Activated CD4-positive, alpha-beta T cell treated with anti-CD3 and anti-CD28 coated beads, Interleukin-2, Interleukin-6, amounts not matched to agents 100 ng/mL and 50 ng/mL, durations not matched to agents 16 hours and 8 hours (primary cell): ENCODE measurements around the gene AGAP3.
"Not testable (repeated sequence)": the region's sequence is repeated elsewhere in the genome, so short reads cannot be mapped to it uniquely, and the experiment has no call there.

Source experiments
- DNase-seq: peaks from one replicate; pipeline ENCODE4 v3.0.0-alpha.2; 2020

AGAP3 gene

GRCh38 chr7:151085691-151086620 lies at the start of gene AGAP3:
Gene AGAP3, plus strand, starts transcription at chr7:151086475. Its CDS starts 267 bp downstream, at chr7:151086742.
- peak; percentile 78 for DNase-seq

DNA sequence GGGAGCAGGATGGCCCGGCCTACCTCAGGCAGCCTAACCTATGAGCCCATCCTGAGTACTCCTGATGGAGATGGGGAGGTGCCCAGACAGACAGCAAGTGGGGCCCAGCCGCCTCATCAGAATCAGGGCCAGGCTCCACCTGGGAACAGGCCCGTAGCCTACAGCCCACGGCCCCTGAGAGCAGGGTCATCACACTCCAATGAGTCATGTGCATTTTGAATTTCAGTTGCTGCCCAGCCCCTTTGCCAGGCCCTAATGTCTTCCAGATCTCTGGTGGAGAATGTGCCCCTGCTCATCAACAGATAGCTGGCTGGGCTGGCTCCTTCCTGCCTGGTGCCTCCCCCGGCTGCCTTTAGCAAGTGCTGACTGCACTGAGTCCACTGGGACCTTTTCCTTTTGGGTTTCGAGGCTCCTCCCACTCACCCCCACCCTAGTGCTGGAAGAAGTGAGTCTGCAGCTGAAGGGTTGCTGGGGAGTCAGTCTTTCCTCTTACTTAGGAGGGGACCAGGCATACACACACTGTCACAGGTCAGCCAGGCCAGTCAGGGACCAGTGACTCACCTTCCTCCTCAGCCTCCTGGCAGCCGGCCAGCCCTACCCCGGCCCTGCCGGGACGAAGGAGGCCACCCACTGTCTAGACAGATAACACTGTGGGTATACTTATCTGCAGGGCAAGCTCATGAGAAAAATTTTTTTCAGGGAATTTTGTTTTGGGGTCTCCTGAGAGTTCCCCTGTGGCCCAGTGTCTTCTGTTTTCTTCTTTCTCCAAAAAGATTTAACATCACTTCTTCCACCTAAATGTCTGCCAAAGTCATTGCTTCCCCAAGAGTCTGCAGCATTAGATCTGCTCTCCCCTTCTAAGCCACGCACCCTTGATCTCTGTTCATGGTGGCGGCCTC lies 47.1 kb upstream of the AGAP3 start:
- peak; percentile 62 for DNase-seq

DNA sequence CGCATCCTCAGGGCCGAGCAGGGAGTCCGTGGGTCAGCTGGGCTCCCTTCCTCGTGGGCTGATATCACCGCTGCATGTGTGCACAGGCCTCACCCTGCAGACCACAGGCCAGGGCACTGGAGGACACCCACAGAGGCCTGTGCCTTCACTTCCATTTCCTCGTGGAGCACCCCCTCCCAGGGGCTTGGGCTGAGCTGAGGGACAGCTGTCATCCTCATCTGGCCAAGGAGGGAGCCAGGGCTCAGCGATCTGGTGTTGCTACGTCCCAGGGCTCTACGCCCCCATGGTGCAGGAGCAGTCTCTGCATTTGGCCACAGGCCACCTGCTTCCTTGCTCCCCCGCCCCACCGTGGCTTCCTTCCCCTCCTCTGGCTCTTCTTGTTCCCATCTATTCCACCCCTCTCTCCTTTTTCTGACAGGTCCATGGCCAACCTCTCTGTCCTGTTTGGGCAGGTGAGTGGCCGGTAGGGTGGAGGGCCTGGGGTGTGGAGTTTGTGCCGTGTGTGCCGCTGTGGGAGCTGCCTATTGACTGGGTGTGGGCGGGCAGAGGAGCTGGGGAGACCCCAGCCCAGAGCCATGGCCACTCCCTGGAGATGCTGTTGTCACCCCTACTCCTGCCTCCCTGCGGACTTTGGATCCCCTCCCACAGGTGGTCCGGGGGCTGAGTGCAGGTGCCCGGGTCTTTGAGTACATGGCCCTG lies 46.3 kb upstream of the AGAP3 start:
- DNase-seq = no peak

DNA sequence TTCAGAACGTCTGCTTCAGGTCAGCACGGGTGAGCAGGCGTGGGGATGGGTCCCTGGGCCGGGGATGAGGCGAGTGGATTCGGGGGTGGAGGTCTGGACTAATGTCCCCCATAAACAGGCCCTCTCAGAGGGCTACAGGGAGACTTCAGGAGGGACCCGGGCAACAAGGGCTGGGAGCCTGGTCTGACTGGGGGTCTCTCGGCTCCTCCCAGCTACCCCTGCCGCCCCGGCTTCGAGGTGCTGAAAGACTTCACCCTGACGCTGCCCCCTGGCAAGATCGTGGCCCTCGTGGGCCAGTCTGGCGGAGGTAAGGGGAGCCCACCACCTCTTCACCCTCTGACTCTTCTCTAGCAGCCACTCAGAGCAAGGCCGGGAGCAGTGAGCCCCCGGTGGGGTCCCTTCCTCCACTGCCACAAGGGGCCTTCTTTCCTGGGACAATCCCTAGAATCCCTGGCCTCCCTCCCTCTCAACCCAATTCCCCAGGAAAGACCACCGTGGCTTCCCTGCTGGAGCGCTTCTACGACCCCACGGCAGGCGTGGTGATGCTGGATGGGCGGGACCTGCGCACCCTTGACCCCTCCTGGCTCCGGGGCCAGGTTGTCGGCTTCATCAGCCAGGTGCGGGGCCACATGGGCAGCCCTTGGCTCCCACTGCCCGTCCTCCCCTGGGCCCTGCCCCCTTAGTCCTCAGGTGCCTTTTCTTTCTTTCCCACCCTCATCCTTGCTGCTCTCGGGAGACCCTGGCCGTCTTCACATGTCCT lies 45.5 kb upstream of the AGAP3 start:
- no peak for DNase-seq

DNA sequence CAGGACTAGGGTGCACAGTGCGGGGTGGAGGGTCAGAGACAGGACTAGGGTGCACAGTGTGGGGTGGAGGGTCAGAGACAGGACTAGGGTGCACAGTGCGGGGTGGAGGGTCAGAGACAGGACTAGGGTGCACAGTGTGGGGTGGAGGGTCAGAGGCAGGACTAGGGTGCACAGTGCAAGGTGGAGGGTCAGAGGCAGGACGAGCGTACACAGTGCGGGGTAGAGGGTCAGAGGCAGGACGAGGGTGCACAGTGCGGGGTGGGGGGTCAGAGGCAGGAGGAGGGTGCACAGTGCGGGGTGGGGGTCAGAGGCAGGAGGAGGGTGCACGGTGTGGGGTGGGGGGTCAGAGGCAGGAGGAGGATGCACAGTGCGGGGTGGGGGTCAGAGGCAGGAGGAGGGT lies 42.8 kb upstream of the AGAP3 start:
- not testable (repeated sequence) for DNase-seq

DNA sequence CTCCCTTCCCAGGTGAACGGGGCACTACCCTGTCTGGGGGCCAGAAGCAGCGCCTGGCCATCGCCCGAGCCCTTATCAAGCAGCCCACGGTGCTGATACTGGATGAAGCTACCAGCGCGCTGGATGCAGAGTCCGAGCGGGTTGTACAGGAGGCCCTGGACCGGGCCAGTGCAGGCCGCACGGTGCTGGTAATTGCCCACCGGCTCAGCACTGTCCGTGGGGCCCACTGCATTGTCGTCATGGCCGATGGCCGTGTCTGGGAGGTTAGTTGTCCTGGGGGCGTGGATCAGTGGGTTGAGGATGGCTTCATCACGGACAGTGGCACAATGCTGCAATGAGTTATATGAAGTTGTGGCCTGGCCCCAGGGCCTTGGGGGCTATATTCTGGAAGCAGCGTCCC lies 42.3 kb upstream of the AGAP3 start:
- DNase-seq = no peak

DNA sequence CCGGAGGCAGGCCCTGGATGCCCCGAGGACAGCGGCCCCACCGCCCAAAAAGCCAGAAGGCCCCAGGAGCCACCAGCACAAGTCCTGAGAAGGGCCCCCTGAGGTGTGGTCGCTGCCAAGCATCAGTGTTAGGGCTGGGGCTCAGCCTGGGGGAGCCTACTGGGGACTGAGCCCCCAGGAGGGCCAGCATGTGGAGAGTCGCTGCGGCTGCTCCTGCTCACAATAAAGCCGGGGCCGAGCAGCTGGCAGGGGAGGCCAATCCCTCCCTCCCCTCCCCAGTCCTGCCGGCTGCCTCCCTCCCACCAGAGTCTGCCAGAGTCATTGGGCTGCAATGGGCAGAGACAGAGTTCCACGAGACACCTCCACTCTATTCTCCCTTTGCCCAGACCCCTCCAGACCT lies 41.0 kb upstream of the AGAP3 start:
- DNase-seq = no peak

GRCh38 chr7:151045967-151046366 lies 40.3 kb upstream of the AGAP3 start:
- DNase-seq = no peak

- no peak for DNase-seq
These were observed 39.4 kb upstream of the AGAP3 start for GRCh38 chr7:151046603-151047573.

DNA sequence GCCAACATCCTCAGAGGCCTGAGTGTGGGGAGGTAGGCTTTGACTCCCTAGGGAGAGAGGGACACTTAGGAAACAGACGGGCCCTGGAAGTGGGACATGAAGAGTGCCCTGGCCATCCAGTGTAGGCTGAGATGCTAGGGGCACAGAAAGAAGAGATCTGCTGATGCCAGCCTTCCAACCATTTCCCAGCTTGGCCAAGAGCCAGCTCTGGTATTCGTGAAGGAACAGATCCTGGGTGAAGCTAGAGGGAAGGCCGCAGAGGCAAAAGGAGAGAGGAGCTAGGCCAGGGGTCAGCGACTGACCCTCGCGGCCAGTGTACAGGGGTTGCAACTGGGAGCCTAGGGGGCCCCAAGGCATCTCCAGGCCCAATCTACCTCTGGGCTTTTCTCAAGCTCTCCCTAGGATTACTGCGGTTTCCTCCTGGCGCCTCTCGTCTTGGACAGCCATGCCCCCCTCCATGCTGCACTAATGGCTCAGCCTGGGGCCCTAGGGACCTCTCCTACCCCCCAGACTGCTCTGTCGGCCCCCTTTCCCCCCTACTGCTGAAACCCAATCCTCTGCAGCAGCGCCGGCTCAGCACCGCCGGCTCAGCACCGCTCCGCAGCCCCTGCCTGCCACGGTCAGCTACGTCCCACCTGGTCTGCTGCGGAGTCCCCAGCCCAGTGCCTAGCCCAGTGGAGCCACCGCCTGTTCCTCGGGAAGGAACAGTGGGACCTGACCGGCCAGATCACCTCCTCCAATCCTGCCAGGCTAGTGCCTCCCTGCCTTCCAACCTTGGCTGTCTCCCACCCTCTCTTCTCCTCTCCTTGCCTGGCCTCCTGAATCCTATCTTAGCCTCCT lies 38.1 kb upstream of the AGAP3 start, which contains the start of gene ASIC3:
ASIC3 (plus strand) TSS at position 556 of the 840 bp plus-strand sequence. CDS start 355 bp downstream, outside the sequence.
- DNase-seq = no peak

GRCh38 chr7:151048911-151049463 lies 37.3 kb upstream of the AGAP3 start:
- no peak for DNase-seq

GRCh38 chr7:151051108-151051507 lies 35.2 kb upstream of the AGAP3 start:
- DNase-seq = peak; percentile 57

- DNase-seq = no peak
These were observed 33.2 kb upstream of the AGAP3 start for GRCh38 chr7:151053096-151053495.

DNA sequence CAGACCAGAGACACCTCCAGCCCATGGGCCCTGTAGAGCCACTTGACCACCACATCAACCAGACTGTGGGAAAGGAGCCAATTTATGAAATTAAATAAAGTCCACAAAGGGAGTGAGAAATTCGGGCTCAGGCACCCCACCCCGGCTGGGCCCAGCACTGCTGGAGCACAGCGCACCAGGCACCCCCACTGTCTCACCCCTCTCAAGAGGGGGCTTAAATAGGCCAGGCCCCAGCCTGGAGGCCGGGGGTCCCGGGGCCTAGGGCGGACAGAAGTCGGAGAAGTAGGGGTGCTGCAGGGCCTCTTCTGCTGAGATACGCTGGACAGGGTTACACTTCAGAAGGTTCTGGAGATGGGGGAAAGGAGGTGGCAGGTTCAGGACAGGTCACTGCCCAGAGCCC lies 32.5 kb upstream of the AGAP3 start:
- no peak for DNase-seq

DNA sequence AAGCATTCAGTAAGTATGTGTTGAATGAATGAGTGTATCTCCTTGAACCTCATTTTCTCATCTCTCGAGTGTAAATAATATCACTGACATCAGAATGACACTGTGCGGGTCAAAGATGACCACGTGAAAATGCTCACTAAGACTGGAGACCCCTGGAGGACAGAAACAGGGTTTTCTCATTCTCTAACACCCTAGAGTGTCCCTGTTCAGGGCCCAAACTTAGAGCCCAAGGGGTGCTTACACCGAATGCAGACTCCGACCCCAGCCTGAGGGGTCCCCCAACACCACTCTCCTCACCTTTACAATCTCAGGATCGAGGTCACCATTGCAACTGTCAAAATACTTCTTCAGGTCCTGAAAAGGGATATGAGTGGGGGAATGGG lies 30.0 kb upstream of the AGAP3 start:
- no peak for DNase-seq

DNA sequence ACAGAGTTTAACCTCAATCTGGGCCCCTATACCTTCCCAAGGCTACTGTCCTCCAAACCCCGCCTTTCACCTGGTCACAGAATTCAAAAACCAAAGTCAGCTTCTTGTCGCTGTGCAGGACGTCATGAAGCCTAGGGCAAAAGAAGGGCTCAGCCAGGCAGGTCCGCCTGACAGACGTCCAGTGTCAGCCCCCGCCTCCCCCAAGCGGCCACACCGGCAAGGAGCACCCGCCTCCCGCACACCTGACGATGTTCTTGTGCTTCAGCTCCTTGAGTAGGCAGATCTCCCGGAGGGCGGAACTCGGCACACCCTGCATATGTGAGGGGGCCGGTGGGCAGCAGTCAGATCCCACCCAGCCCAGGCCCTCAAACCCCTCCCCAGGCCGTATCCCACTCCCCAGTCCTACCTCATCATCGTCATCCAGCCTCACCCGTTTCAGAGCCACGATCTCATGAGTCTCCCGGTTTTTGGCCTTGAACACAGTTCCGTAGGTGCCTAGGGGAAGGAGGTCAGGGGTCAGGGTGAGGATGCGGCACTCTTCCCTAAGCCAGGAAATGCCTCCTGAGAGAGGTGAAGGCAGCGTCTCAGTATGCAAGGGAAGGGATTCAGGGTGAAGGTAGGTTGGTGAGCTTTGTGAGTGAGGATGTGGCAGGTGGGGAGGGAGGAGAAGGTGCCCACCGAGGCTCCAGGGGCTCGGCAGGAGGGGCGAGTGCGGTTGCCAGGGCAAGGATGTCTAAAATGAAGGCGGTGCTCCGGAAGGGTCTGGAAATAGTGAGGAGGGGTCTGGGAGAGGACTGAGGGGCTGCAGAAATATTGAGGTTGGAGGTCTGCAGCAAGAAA lies 29.4 kb upstream of the AGAP3 start:
- no peak for DNase-seq

DNA sequence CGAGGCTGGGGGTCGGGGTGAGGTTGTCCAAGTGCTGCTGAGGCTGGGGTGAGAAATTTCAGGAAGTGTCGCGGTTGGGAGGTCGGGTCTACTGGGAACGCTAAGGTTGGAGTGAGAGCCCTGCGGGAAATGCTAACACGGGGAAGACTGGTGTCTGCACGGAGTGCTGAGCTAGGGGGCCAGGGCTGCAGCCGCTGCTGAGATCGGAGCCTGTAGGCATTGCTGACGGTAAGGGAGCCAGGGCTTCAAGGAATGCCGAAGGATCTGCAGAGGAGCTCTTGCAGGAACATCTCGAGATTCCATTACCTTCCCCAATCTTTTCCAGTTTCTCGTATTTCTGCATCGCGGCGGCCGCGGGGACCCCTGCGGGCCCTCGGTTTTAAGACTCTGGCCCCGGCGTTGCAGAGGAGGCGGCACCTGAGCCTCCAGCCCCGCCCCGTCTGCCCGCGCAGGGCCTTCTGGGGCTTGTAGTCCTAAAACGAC lies 28.7 kb upstream of the AGAP3 start, which contains the start of gene CDK5:
CDK5 (minus strand) TSS at position 392 of the 483 bp plus-strand sequence; CDS start at position 343, 49 bp downstream.
- no peak for DNase-seq
